ENCODE measurements around the gene TEX22.

The TEX22 gene

DNA sequence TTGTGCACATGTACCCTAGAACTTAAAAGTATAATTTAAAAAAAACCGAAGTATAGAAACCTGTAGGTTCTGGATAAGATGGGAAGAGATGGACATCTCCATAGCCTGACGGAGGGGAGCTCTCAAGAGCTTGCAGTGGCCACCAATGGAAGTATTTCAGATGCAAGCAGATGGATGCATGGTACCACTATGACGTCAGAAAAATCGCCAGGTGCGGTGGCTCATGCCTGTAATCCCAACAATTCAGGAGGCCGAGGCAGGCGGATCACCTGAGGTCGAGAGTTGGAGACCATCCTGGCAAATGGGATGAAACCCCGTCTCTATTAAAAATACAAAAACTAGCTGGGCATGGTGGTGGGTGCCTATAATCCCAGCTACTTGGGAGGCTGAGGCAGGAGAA lies 3.4 kb downstream of the TEX22 start:
- TF ChIP-seq, protein P1, sequence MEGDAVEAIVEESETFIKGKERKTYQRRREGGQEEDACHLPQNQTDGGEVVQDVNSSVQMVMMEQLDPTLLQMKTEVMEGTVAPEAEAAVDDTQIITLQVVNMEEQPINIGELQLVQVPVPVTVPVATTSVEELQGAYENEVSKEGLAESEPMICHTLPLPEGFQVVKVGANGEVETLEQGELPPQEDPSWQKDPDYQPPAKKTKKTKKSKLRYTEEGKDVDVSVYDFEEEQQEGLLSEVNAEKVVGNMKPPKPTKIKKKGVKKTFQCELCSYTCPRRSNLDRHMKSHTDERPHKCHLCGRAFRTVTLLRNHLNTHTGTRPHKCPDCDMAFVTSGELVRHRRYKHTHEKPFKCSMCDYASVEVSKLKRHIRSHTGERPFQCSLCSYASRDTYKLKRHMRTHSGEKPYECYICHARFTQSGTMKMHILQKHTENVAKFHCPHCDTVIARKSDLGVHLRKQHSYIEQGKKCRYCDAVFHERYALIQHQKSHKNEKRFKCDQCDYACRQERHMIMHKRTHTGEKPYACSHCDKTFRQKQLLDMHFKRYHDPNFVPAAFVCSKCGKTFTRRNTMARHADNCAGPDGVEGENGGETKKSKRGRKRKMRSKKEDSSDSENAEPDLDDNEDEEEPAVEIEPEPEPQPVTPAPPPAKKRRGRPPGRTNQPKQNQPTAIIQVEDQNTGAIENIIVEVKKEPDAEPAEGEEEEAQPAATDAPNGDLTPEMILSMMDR (IDR thresholded peaks at IDR 0.05; ENCODE audit: extremely low read depth, missing control alignments): no peak

GRCh38 chr14:105408592-105408991 lies 10.3 kb downstream of the TEX22 start:
- TF ChIP-seq, protein P1 (IDR thresholded peaks at IDR 0.05; ENCODE audit: extremely low read depth, missing control alignments): no peak
- DNase-seq (ENCODE audit: low spot score): no peak

More for the DNA sequence above, 3.4 kb downstream of the TEX22 start:
- DNase-seq (ENCODE audit: low spot score): no peak

DNA sequence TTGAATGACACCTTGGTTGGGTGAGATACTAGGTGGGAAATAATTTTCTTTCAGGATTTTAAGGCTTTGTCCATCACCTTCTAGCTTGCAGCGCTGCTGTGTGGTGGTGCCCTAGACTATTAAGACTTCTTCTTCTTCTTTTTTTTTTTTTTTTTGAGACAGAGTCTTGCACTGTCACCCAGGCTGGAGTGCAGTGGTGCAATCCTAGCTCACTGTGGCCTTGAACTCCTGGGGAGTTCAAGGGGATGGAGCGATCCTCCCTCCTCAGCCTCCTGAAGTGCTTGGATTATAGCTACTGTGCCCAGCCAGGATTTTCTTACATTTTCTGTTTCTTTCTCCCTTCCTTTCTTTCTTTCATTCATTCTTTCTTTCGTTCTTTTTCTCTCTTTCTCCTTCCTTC lies 11.0 kb downstream of the TEX22 start:
- no peak for DNase-seq (ENCODE audit: low spot score)
- TF ChIP-seq, protein P1 (IDR thresholded peaks at IDR 0.05; ENCODE audit: extremely low read depth, missing control alignments): no peak

GRCh38 chr14:105410642-105411016 lies 12.3 kb downstream of the TEX22 start:
- DNase-seq (ENCODE audit: low spot score): no peak
- TF ChIP-seq, protein P1 (IDR thresholded peaks at IDR 0.05; ENCODE audit: extremely low read depth, missing control alignments): no peak

DNA sequence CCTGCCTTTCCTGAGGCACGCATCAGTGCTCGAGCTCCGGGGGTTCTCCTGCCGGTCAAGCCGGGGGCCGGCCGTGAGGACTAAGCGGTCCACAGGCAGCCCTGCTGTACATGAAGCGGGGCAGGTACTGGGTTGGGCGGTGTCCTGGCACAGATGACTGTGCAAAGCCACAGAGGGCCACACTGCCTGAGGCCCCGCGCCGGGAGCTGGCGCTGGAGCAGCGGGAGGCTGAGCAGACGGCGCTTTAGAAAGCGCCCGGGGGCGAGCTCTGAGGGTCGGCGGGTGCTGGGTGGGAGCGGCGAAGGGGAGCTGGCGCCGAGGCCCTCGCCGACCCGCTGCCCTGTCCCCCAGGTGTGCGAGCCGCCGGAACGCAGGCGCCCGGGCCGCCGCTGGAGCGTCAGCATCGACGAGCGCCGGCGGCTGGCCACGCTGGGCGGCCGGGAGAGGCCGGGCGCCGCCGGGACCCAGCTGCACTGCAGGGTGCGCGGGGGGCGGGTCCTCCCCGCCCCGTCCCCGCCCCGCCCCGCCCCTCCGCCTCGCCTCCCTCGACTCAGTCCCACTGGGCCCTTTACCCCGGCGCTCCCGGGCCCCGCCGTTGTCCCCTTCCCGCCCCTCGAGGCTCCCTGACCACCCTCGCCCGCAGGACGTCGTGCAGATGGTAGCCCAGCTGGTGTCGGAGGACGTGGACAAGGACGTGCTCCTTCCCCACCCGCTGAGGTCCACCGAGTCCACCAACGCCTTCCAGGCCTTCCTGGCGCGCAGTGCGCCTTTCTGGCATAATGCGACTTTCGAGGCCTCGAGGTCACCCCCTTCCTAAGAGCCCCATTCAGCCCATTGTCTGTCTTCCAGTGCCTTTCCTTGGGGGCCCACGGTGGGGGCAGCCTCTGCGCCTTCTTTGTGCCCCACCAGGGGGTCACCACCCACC lies 12.9 kb downstream of the TEX22 start:
- peak; percentile 91 for DNase-seq (ENCODE audit: low spot score)
- TF ChIP-seq, protein P1 (IDR thresholded peaks at IDR 0.05; ENCODE audit: extremely low read depth, missing control alignments): no peak

DNA sequence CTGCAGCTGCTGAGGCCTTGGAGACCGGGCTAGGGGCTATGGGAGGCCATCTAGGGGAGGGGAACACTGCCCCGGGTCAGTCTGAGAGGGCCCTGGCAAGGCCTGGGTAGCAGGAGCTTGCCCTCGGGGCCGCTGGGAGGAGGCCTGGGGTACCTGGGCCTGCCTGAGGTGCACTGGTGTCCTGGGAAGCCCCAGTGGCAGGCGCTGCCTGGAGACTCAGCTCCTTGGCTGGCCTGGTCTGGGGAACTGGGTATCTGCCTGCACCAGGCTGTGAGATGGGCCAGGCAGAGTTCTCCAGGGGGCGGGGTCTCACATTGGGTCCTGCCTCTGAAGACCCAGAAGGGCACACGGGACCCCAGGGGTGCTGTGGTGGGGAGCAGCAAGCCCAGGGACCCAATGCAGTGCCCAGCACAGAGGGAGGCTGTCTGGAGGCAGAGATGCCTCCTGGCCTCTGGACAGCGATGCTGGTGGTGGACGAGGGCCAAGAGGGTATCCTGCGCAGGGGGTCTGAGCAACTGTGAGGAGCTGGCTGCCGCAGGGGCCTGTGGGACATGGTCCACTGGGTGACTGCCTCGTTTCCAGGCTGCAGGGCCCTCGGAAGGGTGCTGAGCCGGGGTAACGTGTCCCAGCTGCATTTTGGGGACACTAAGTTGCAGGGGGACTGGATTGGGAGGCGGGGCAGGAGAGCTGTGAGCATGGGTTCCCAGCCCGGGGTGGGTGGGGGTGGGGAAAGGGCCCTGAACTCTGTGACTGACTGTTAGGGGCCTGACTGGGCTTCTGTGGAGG lies 13.8 kb downstream of the TEX22 start:
- DNase-seq (ENCODE audit: low spot score): no peak
- TF ChIP-seq, protein P1 (IDR thresholded peaks at IDR 0.05; ENCODE audit: extremely low read depth, missing control alignments): no peak
